Measurements from ENCODE around the gene C3AR1. TPM values are rescaled to one million over a fixed set of nuclear protein-coding genes. Genes with fewer than 3 reads are reported as not detected.

The C3AR1 gene
- total RNA-seq, 1 donor from 2014 or later, result 7.1 TPM

GRCh38 chr12:8078398-8078797, 12.2 kb upstream of the C3AR1 start:
- DNase-seq (ENCODE audit: low read depth), result peak; percentile 58
- peaks cover 9% of the 10 kb centered on the region for H3K4me1 Mint-ChIP-seq (ENCODE audit: low read depth, unreplicated experiment)
- no peaks in the 10 kb centered on the region for H3K36me3 Mint-ChIP-seq (ENCODE audit: low read depth, unreplicated experiment)
- H3K9ac ChIP-seq (ENCODE audit: low read length), result no peak overlapping the region
- peak; percentile 56 for TF ChIP-seq CTCF (IDR thresholded peaks at IDR 0.05; ENCODE audit: insufficient read depth, low read depth, low read length)
- no peak for TF ChIP-seq EZH2 (IDR thresholded peaks at IDR 0.05; ENCODE audit: insufficient read depth, low read length)
- H3K27ac ChIP-seq (ENCODE audit: low read depth, low read length), result no peak overlapping the region
- H3K4me1 ChIP-seq (ENCODE audit: insufficient read depth, low read length), result peaks cover 18% of the 10 kb centered on the region
- H3K79me2 ChIP-seq (ENCODE audit: insufficient read depth, low read length), result peaks cover 21% of the 10 kb centered on the region
- H3K9me3 Mint-ChIP-seq (ENCODE audit: unreplicated experiment), result peaks cover 1% of the 10 kb centered on the region
- no peak overlapping the region for H2AFZ ChIP-seq (ENCODE audit: low read depth, low read length)
- no peak overlapping the region for H3K4me2 ChIP-seq (ENCODE audit: low read length)
- H3K4me3 ChIP-seq (ENCODE audit: insufficient read depth, low read depth, low read length), result no peak overlapping the region
- no peaks in the 10 kb centered on the region for H3K36me3 ChIP-seq (ENCODE audit: insufficient read depth, low read length)
- no peak overlapping the region for H3K4me3 Mint-ChIP-seq (ENCODE audit: unreplicated experiment)
- H3K27me3 Mint-ChIP-seq (ENCODE audit: low read depth, unreplicated experiment), result no peaks in the 10 kb centered on the region
- H4K20me1 ChIP-seq (ENCODE audit: insufficient read depth, low read length), result peaks cover under 1% of the 10 kb centered on the region
- no peak for FAIRE-seq
- H3K27me3 ChIP-seq (ENCODE audit: insufficient read depth, low read length), result no peaks in the 10 kb centered on the region
- H3K9me3 ChIP-seq (ENCODE audit: insufficient read depth, low read depth, low read length), result no peaks in the 10 kb centered on the region
- no peak overlapping the region for H3K27ac Mint-ChIP-seq (ENCODE audit: unreplicated experiment)

DNA sequence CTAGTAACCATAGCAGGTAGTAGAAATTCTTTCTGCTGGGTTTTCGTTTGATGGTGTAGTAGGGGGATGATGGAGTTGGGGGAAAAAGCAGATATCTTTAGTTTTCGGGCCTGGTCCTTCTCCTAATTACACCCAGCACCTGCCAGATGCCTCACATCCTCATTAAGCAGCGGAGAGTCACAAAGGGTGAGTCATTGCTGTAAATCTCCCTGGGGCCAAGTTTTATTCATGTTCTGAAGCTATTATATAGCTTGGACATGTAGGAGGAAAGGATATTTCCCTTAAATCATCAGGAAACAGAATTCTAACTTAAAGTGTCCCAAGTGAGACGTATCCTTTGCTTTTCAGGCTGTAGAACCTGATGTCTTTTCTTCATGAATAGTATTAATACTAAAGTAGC, 11.0 kb upstream of the C3AR1 start:
- H3K27me3 Mint-ChIP-seq (ENCODE audit: low read depth, unreplicated experiment), result no peaks in the 10 kb centered on the region
- Histone ChIP-seq H2AFZ (ENCODE audit: low read depth, low read length) (no peak overlapping the region), H3K36me3 (ENCODE audit: insufficient read depth, low read length) (no peaks in the 10 kb centered on the region), H3K9me3 (ENCODE audit: insufficient read depth, low read depth, low read length) (no peaks in the 10 kb centered on the region), H3K27ac (ENCODE audit: low read depth, low read length) (no peak overlapping the region), H3K9ac (ENCODE audit: low read length) (no peak overlapping the region), H3K4me3 (ENCODE audit: insufficient read depth, low read depth, low read length) (no peak overlapping the region), H4K20me1 (ENCODE audit: insufficient read depth, low read length) (no peaks in the 10 kb centered on the region), H3K4me1 (ENCODE audit: insufficient read depth, low read length) (peaks cover 14% of the 10 kb centered on the region), H3K4me2 (ENCODE audit: low read length) (no peak overlapping the region), H3K27me3 (ENCODE audit: insufficient read depth, low read length) (no peaks in the 10 kb centered on the region), H3K79me2 (ENCODE audit: insufficient read depth, low read length) (peaks cover 9% of the 10 kb centered on the region)
- no peaks in the 10 kb centered on the region for H3K9me3 Mint-ChIP-seq (ENCODE audit: unreplicated experiment)
- peaks cover 6% of the 10 kb centered on the region for H3K4me1 Mint-ChIP-seq (ENCODE audit: low read depth, unreplicated experiment)
- no peak overlapping the region for H3K27ac Mint-ChIP-seq (ENCODE audit: unreplicated experiment)
- no peaks in the 10 kb centered on the region for H3K36me3 Mint-ChIP-seq (ENCODE audit: low read depth, unreplicated experiment)
- no peak overlapping the region for H3K4me3 Mint-ChIP-seq (ENCODE audit: unreplicated experiment)
- FAIRE-seq (no peak), DNase-seq (ENCODE audit: low read depth) (peak; percentile 40)
- TF ChIP-seq EZH2 (IDR thresholded peaks at IDR 0.05; ENCODE audit: insufficient read depth, low read length) (no peak), CTCF (IDR thresholded peaks at IDR 0.05; ENCODE audit: insufficient read depth, low read depth, low read length) (no peak)

- Histone ChIP-seq H3K4me3 (ENCODE audit: insufficient read depth, low read depth, low read length) (no peak overlapping the region), H3K27ac (ENCODE audit: low read depth, low read length) (no peak overlapping the region), H3K9ac (ENCODE audit: low read length) (no peak overlapping the region), H2AFZ (ENCODE audit: low read depth, low read length) (no peak overlapping the region), H3K9me3 (ENCODE audit: insufficient read depth, low read depth, low read length) (no peaks in the 10 kb centered on the region), H3K27me3 (ENCODE audit: insufficient read depth, low read length) (no peaks in the 10 kb centered on the region), H3K79me2 (ENCODE audit: insufficient read depth, low read length) (peaks cover 2% of the 10 kb centered on the region), H3K36me3 (ENCODE audit: insufficient read depth, low read length) (no peaks in the 10 kb centered on the region), H3K4me1 (ENCODE audit: insufficient read depth, low read length) (peaks cover 13% of the 10 kb centered on the region), H4K20me1 (ENCODE audit: insufficient read depth, low read length) (no peaks in the 10 kb centered on the region), H3K4me2 (ENCODE audit: low read length) (no peak overlapping the region)
- FAIRE-seq (no peak), DNase-seq (ENCODE audit: low read depth) (no peak)
- Mint-ChIP-seq H3K36me3 (ENCODE audit: low read depth, unreplicated experiment) (no peaks in the 10 kb centered on the region), H3K4me1 (ENCODE audit: low read depth, unreplicated experiment) (peaks cover 6% of the 10 kb centered on the region), H3K27me3 (ENCODE audit: low read depth, unreplicated experiment) (no peaks in the 10 kb centered on the region), H3K9me3 (ENCODE audit: unreplicated experiment) (no peaks in the 10 kb centered on the region), H3K27ac (ENCODE audit: unreplicated experiment) (no peak overlapping the region), H3K4me3 (ENCODE audit: unreplicated experiment) (no peak overlapping the region)
- no peak for TF ChIP-seq EZH2 (IDR thresholded peaks at IDR 0.05; ENCODE audit: insufficient read depth, low read length)
- no peak for TF ChIP-seq CTCF (IDR thresholded peaks at IDR 0.05; ENCODE audit: insufficient read depth, low read depth, low read length)
These were observed 10.2 kb upstream of the C3AR1 start for GRCh38 chr12:8076366-8076765.

All from astrocyte (in vitro differentiated cells and primary cell).